ENCODE data around the gene SPAG9. TPM values are rescaled to one million over a fixed set of nuclear protein-coding genes. Genes with fewer than 3 reads are reported as not detected.

SPAG9 gene
- polyA plus RNA-seq, 2 donors: 12.7 to 15.1 TPM

- peaks cover 5% of the 10 kb centered on the region in 2 donors for H3K4me1 ChIP-seq (ENCODE audit: control insufficient read depth in 2 of 2, insufficient read depth in 2 of 2, low read length in 1 of 2)
- H3K27me3 ChIP-seq (ENCODE audit: control insufficient read depth in 1 of 2, insufficient read depth in 2 of 2, low read length in 2 of 2): no peaks in the 10 kb centered on the region
- no peaks in the 10 kb centered on the region for H3K36me3 ChIP-seq (ENCODE audit: control insufficient read depth in 2 of 2, insufficient read depth in 2 of 2, low read length in 1 of 2)
- H3K4me3 ChIP-seq (ENCODE audit: low read depth in 1 of 2, low read length in 2 of 2): no peak overlapping the region
- no peak overlapping the region for H3K27ac ChIP-seq (ENCODE audit: low read depth in 2 of 2, low read length in 1 of 2)
- 96 to 99% methylated on average over 4 of the region's 4 CpGs for WGBS, 2 donors
- H3K9me3 ChIP-seq (ENCODE audit: control insufficient read depth in 2 of 2, insufficient read depth in 1 of 2, low read depth in 1 of 2, low read length in 1 of 2): no peaks in the 10 kb centered on the region
These were observed 196.4 kb downstream of the SPAG9 start for GRCh38 chr17:50924300-50924699.

GRCh38 chr17:50923611-50924010, 197.1 kb downstream of the SPAG9 start:
- H3K4me1 ChIP-seq (ENCODE audit: control insufficient read depth in 2 of 2, insufficient read depth in 2 of 2, low read length in 1 of 2): peaks cover 7 to 11% of the 10 kb centered on the region in 2 donors
- no peaks in the 10 kb centered on the region for H3K9me3 ChIP-seq (ENCODE audit: control insufficient read depth in 2 of 2, insufficient read depth in 1 of 2, low read depth in 1 of 2, low read length in 1 of 2)
- no peaks in the 10 kb centered on the region for H3K36me3 ChIP-seq (ENCODE audit: control insufficient read depth in 2 of 2, insufficient read depth in 2 of 2, low read length in 1 of 2)
- no peak overlapping the region for H3K27ac ChIP-seq (ENCODE audit: low read depth in 2 of 2, low read length in 1 of 2)
- no peak overlapping the region for H3K4me3 ChIP-seq (ENCODE audit: low read depth in 1 of 2, low read length in 2 of 2)
- H3K27me3 ChIP-seq (ENCODE audit: control insufficient read depth in 1 of 2, insufficient read depth in 2 of 2, low read length in 2 of 2): no peaks in the 10 kb centered on the region
- 66 to 81% methylated on average over 2 of the region's 2 CpGs for WGBS, 2 donors

DNA sequence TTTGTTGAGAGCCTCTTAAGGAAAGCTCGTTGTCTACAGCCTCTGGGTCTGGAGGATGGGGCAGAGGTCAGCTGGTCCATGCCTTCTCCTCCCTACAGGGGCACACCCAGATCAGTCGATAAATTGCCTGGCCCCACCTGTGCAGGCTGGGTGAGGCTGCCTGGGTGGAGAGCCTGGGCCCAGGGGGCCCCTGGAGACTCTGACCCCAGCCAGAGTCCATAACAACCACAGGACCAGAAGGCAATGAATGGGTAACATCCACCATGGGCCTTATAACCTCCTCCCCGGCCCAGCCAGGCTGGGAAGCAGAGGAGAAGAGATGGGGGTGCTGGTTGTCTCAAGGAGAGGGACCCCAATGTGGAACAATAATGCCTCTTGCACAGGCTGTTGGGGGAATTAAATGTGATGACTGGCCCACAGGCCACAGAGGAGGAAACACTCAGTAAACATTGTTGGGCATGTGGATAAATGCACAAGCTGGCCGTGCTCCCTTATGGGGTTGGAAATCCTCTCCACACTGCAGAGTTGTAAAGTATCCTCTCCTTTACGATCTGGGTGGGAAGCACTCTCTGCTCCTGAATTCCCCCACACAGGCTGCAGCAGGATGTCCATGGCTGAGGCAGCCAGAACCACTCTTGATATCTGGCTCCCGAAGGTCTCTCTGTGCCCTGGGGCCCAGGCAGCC, 197.8 kb downstream of the SPAG9 start:
- no peaks in the 10 kb centered on the region for H3K9me3 ChIP-seq (ENCODE audit: control insufficient read depth in 2 of 2, insufficient read depth in 1 of 2, low read depth in 1 of 2, low read length in 1 of 2)
- no peak overlapping the region for H3K4me3 ChIP-seq (ENCODE audit: low read depth in 1 of 2, low read length in 2 of 2)
- no peaks in the 10 kb centered on the region for H3K27me3 ChIP-seq (ENCODE audit: control insufficient read depth in 1 of 2, insufficient read depth in 2 of 2, low read length in 2 of 2)
- peaks cover 14 to 19% of the 10 kb centered on the region in 2 donors for H3K4me1 ChIP-seq (ENCODE audit: control insufficient read depth in 2 of 2, insufficient read depth in 2 of 2, low read length in 1 of 2)
- H3K36me3 ChIP-seq (ENCODE audit: control insufficient read depth in 2 of 2, insufficient read depth in 2 of 2, low read length in 1 of 2): no peaks in the 10 kb centered on the region
- peak overlapping the region; percentile 38 to 50 for H3K27ac ChIP-seq (ENCODE audit: low read depth in 2 of 2, low read length in 1 of 2)
- WGBS, 2 donors: 66 to 79% methylated on average over 6 of the region's 6 CpGs

- peak overlapping the region; percentile 29 to 77 for H3K27ac ChIP-seq (ENCODE audit: low read depth in 2 of 2, low read length in 1 of 2)
- 65 to 67% methylated on average over 2 of the region's 2 CpGs for WGBS, 2 donors
- H3K4me1 ChIP-seq (ENCODE audit: control insufficient read depth in 2 of 2, insufficient read depth in 2 of 2, low read length in 1 of 2): peaks cover 17 to 26% of the 10 kb centered on the region in 2 donors
These were observed 198.6 kb downstream of the SPAG9 start for GRCh38 chr17:50922107-50922506.

DNA sequence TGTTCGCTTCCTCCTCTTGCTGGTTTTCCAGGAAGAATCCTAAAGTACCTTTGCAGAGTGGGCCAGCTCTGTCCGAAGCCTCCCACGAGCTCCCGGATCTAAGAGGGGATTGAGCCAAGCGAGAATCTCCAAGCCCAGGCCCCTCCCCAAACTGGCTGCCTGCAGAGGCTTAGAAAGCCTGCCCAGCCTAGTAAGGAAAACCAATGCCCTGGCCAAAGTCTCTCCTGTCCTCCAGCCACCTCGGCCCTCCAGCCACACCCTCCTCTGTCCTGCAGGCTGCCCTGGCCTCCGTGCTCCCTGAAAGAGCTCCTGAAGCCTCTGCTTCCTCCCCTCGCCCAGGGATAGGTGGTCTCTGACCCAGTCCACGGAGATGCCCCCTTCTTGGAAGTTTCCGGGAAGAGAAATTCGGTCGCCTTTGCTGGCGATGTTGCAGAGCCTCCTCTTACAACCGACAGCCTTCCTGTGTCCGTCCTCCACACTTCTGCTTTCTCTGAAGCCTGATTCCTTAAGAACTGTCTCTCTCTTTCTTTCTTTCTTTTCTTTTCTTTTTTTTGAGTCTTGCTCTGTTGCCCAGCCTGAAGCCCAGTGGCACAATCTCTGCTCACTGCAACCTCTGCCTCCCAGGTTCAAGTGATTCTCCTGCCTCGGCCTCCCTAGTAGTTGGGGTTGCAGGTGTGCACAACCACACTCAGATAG, 199.6 kb downstream of the SPAG9 start:
- H3K36me3 ChIP-seq (ENCODE audit: control insufficient read depth in 2 of 2, insufficient read depth in 2 of 2, low read length in 1 of 2): no peaks in the 10 kb centered on the region
- no peaks in the 10 kb centered on the region for H3K27me3 ChIP-seq (ENCODE audit: control insufficient read depth in 1 of 2, insufficient read depth in 2 of 2, low read length in 2 of 2)
- WGBS, 2 donors: 71 to 81% methylated on average over 16 of the region's 16 CpGs
- peak overlapping the region; percentile 7 to 64 for H3K27ac ChIP-seq (ENCODE audit: low read depth in 2 of 2, low read length in 1 of 2)
- no peaks in the 10 kb centered on the region for H3K9me3 ChIP-seq (ENCODE audit: control insufficient read depth in 2 of 2, insufficient read depth in 1 of 2, low read depth in 1 of 2, low read length in 1 of 2)
- peaks cover 17 to 28% of the 10 kb centered on the region in 2 donors for H3K4me1 ChIP-seq (ENCODE audit: control insufficient read depth in 2 of 2, insufficient read depth in 2 of 2, low read length in 1 of 2)
- H3K4me3 ChIP-seq (ENCODE audit: low read depth in 1 of 2, low read length in 2 of 2): no peak overlapping the region

More at GRCh38 chr17:50922107-50922506, 198.6 kb downstream of the SPAG9 start:
- Histone ChIP-seq H3K36me3 (ENCODE audit: control insufficient read depth in 2 of 2, insufficient read depth in 2 of 2, low read length in 1 of 2) (no peaks in the 10 kb centered on the region), H3K27me3 (ENCODE audit: control insufficient read depth in 1 of 2, insufficient read depth in 2 of 2, low read length in 2 of 2) (no peaks in the 10 kb centered on the region), H3K4me3 (ENCODE audit: low read depth in 1 of 2, low read length in 2 of 2) (no peak overlapping the region), H3K9me3 (ENCODE audit: control insufficient read depth in 2 of 2, insufficient read depth in 1 of 2, low read depth in 1 of 2, low read length in 1 of 2) (no peaks in the 10 kb centered on the region)

- Histone ChIP-seq H3K27me3 (ENCODE audit: control insufficient read depth in 1 of 2, insufficient read depth in 2 of 2, low read length in 2 of 2) (no peaks in the 10 kb centered on the region), H3K9me3 (ENCODE audit: control insufficient read depth in 2 of 2, insufficient read depth in 1 of 2, low read depth in 1 of 2, low read length in 1 of 2) (no peaks in the 10 kb centered on the region), H3K4me3 (ENCODE audit: low read depth in 1 of 2, low read length in 2 of 2) (no peak overlapping the region), H3K27ac (ENCODE audit: low read depth in 2 of 2, low read length in 1 of 2) (peak overlapping the region; percentile 92 to 97), H3K36me3 (ENCODE audit: control insufficient read depth in 2 of 2, insufficient read depth in 2 of 2, low read length in 1 of 2) (no peaks in the 10 kb centered on the region), H3K4me1 (ENCODE audit: control insufficient read depth in 2 of 2, insufficient read depth in 2 of 2, low read length in 1 of 2) (peaks cover 18 to 32% of the 10 kb centered on the region in 2 donors)
- WGBS, 2 donors: 39 to 44% methylated on average over 8 of the region's 8 CpGs
These were observed 200.6 kb downstream of the SPAG9 start for GRCh38 chr17:50920041-50920410.

- Histone ChIP-seq H3K4me3 (ENCODE audit: low read depth in 1 of 2, low read length in 2 of 2) (no peak overlapping the region), H3K9me3 (ENCODE audit: control insufficient read depth in 2 of 2, insufficient read depth in 1 of 2, low read depth in 1 of 2, low read length in 1 of 2) (no peaks in the 10 kb centered on the region), H3K4me1 (ENCODE audit: control insufficient read depth in 2 of 2, insufficient read depth in 2 of 2, low read length in 1 of 2) (peaks cover 20 to 37% of the 10 kb centered on the region in 2 donors), H3K27me3 (ENCODE audit: control insufficient read depth in 1 of 2, insufficient read depth in 2 of 2, low read length in 2 of 2) (no peaks in the 10 kb centered on the region), H3K36me3 (ENCODE audit: control insufficient read depth in 2 of 2, insufficient read depth in 2 of 2, low read length in 1 of 2) (no peaks in the 10 kb centered on the region), H3K27ac (ENCODE audit: low read depth in 2 of 2, low read length in 1 of 2) (peak overlapping the region; percentile 92 to 97)
- WGBS, 2 donors: 23 to 28% methylated on average over 18 of the region's 18 CpGs
These were observed 201.2 kb downstream of the SPAG9 start for GRCh38 chr17:50919321-50920040.

GRCh38 chr17:50918933-50919296, 201.8 kb downstream of the SPAG9 start:
- Histone ChIP-seq H3K4me1 (ENCODE audit: control insufficient read depth in 2 of 2, insufficient read depth in 2 of 2, low read length in 1 of 2) (peaks cover 20 to 37% of the 10 kb centered on the region in 2 donors), H3K36me3 (ENCODE audit: control insufficient read depth in 2 of 2, insufficient read depth in 2 of 2, low read length in 1 of 2) (no peaks in the 10 kb centered on the region), H3K27me3 (ENCODE audit: control insufficient read depth in 1 of 2, insufficient read depth in 2 of 2, low read length in 2 of 2) (no peaks in the 10 kb centered on the region), H3K9me3 (ENCODE audit: control insufficient read depth in 2 of 2, insufficient read depth in 1 of 2, low read depth in 1 of 2, low read length in 1 of 2) (no peaks in the 10 kb centered on the region), H3K27ac (ENCODE audit: low read depth in 2 of 2, low read length in 1 of 2) (peak overlapping the region; percentile 92 to 97), H3K4me3 (ENCODE audit: low read depth in 1 of 2, low read length in 2 of 2) (no peak overlapping the region)
- WGBS, 2 donors: 38 to 50% methylated on average over 5 of the region's 5 CpGs

GRCh38 chr17:50918071-50918932, 202.4 kb downstream of the SPAG9 start:
- H3K4me3 ChIP-seq (ENCODE audit: low read depth in 1 of 2, low read length in 2 of 2): peak overlapping the region in 1 of 2 donors; percentile 26
- H3K27ac ChIP-seq (ENCODE audit: low read depth in 2 of 2, low read length in 1 of 2): peak overlapping the region; percentile 92 to 97
- no peaks in the 10 kb centered on the region for H3K9me3 ChIP-seq (ENCODE audit: control insufficient read depth in 2 of 2, insufficient read depth in 1 of 2, low read depth in 1 of 2, low read length in 1 of 2)
- whole genome bisulfite sequencing, 2 donors: 60 to 65% methylated on average over 21 of the region's 21 CpGs
- H3K27me3 ChIP-seq (ENCODE audit: control insufficient read depth in 1 of 2, insufficient read depth in 2 of 2, low read length in 2 of 2): no peaks in the 10 kb centered on the region
- peaks cover 20 to 37% of the 10 kb centered on the region in 2 donors for H3K4me1 ChIP-seq (ENCODE audit: control insufficient read depth in 2 of 2, insufficient read depth in 2 of 2, low read length in 1 of 2)
- H3K36me3 ChIP-seq (ENCODE audit: control insufficient read depth in 2 of 2, insufficient read depth in 2 of 2, low read length in 1 of 2): no peaks in the 10 kb centered on the region

Measured in esophagus (tissue), 2 donors.